SK-N-SH (cell line): Measurements from ENCODE around the gene TRIM71.

ENCODE experiments used
- EP300 ChIP-seq, 2 experiments: IDR thresholded peaks; 2 replicates each; pipeline versions ENCODE4 v1.4.0 to v1.6.1; 2012; ENCODE audit warnings: borderline replicate concordance in 1 of 2, low read depth in 1 of 2, low read length in 1 of 2
- EZH2phosphoT487 ChIP-seq: fragments of 200-600 bp; sonication (generic); IDR thresholded peaks from 2 replicates; pipeline ENCODE4 v1.6.1; 2017; ENCODE audit warnings: low read depth, mixed run types, mild to moderate bottlenecking, antibody characterized with exemption, moderate library complexity, borderline replicate concordance
- NRF1 ChIP-seq: IDR thresholded peaks from 2 replicates; pipeline ENCODE4 v1.6.1; 2012; ENCODE audit warnings: low read depth, mild to moderate bottlenecking, low read length
- POLR2AphosphoS5 ChIP-seq: IDR thresholded peaks from 2 replicates; pipeline ENCODE4 v1.6.1; 2012; ENCODE audit warnings: low read depth, low read length
- RAD21 ChIP-seq: IDR thresholded peaks from 2 replicates; pipeline ENCODE4 v1.6.1; 2012; ENCODE audit warnings: mild to moderate bottlenecking, low read length
- TAF1 ChIP-seq: IDR thresholded peaks from 2 replicates; pipeline ENCODE4 v1.6.1; 2012; ENCODE audit warnings: low read depth, mild to moderate bottlenecking, low read length, moderate library complexity, borderline replicate concordance
- TF ChIP-seq, protein P1 (sequence below): IDR thresholded peaks from 2 replicates; pipeline ENCODE4 v1.6.1; 2012; ENCODE audit warnings: mild to moderate bottlenecking, low read depth, low read length, moderate library complexity
- TF ChIP-seq, protein P2 (sequence below): IDR thresholded peaks from 2 replicates; pipeline ENCODE4; 2012
- TF ChIP-seq, protein P3 (sequence below): IDR thresholded peaks from 2 replicates; pipeline ENCODE4 v1.4.0; 2012; ENCODE audit warnings: low read depth, borderline replicate concordance
- TF ChIP-seq, protein P4 (sequence below): fragments of 200-600 bp; sonication (generic); IDR thresholded peaks from 2 replicates; pipeline ENCODE4 v1.6.1; 2017; ENCODE audit warnings: antibody characterized with exemption, mild to moderate bottlenecking, moderate library complexity

DNA sequence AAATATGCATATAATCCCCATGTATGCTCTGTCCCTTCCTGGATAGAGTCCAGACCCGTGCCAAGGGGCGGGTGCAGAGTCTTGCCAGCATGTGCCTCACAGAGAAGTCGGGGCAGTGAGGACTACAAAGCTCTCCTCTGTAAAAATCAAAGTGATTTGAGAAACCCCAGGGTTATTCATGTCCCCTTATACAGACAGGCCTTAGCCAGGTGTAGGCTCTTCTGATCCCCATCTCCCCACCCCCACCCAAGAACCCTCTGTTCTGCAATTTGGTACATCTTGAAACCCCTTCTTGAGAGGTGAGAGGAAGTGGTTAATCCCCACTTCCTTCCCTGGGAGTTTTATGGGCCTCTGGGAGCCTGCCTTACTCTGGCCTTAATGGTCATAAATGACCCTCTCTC is 24.7 kb downstream of the TRIM71 start:
- no peak for TF ChIP-seq NRF1
- no peak for TF ChIP-seq TAF1
- TF ChIP-seq, protein P1, sequence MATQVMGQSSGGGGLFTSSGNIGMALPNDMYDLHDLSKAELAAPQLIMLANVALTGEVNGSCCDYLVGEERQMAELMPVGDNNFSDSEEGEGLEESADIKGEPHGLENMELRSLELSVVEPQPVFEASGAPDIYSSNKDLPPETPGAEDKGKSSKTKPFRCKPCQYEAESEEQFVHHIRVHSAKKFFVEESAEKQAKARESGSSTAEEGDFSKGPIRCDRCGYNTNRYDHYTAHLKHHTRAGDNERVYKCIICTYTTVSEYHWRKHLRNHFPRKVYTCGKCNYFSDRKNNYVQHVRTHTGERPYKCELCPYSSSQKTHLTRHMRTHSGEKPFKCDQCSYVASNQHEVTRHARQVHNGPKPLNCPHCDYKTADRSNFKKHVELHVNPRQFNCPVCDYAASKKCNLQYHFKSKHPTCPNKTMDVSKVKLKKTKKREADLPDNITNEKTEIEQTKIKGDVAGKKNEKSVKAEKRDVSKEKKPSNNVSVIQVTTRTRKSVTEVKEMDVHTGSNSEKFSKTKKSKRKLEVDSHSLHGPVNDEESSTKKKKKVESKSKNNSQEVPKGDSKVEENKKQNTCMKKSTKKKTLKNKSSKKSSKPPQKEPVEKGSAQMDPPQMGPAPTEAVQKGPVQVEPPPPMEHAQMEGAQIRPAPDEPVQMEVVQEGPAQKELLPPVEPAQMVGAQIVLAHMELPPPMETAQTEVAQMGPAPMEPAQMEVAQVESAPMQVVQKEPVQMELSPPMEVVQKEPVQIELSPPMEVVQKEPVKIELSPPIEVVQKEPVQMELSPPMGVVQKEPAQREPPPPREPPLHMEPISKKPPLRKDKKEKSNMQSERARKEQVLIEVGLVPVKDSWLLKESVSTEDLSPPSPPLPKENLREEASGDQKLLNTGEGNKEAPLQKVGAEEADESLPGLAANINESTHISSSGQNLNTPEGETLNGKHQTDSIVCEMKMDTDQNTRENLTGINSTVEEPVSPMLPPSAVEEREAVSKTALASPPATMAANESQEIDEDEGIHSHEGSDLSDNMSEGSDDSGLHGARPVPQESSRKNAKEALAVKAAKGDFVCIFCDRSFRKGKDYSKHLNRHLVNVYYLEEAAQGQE = no peak
- TF ChIP-seq, protein P2, sequence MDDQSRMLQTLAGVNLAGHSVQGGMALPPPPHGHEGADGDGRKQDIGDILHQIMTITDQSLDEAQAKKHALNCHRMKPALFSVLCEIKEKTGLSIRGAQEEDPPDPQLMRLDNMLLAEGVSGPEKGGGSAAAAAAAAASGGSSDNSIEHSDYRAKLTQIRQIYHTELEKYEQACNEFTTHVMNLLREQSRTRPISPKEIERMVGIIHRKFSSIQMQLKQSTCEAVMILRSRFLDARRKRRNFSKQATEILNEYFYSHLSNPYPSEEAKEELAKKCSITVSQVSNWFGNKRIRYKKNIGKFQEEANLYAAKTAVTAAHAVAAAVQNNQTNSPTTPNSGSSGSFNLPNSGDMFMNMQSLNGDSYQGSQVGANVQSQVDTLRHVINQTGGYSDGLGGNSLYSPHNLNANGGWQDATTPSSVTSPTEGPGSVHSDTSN = no peak
- TF ChIP-seq, protein P3, sequence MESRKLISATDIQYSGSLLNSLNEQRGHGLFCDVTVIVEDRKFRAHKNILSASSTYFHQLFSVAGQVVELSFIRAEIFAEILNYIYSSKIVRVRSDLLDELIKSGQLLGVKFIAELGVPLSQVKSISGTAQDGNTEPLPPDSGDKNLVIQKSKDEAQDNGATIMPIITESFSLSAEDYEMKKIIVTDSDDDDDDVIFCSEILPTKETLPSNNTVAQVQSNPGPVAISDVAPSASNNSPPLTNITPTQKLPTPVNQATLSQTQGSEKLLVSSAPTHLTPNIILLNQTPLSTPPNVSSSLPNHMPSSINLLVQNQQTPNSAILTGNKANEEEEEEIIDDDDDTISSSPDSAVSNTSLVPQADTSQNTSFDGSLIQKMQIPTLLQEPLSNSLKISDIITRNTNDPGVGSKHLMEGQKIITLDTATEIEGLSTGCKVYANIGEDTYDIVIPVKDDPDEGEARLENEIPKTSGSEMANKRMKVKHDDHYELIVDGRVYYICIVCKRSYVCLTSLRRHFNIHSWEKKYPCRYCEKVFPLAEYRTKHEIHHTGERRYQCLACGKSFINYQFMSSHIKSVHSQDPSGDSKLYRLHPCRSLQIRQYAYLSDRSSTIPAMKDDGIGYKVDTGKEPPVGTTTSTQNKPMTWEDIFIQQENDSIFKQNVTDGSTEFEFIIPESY = no peak
- TF ChIP-seq, protein P4, sequence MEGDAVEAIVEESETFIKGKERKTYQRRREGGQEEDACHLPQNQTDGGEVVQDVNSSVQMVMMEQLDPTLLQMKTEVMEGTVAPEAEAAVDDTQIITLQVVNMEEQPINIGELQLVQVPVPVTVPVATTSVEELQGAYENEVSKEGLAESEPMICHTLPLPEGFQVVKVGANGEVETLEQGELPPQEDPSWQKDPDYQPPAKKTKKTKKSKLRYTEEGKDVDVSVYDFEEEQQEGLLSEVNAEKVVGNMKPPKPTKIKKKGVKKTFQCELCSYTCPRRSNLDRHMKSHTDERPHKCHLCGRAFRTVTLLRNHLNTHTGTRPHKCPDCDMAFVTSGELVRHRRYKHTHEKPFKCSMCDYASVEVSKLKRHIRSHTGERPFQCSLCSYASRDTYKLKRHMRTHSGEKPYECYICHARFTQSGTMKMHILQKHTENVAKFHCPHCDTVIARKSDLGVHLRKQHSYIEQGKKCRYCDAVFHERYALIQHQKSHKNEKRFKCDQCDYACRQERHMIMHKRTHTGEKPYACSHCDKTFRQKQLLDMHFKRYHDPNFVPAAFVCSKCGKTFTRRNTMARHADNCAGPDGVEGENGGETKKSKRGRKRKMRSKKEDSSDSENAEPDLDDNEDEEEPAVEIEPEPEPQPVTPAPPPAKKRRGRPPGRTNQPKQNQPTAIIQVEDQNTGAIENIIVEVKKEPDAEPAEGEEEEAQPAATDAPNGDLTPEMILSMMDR = no peak
- no peak for TF ChIP-seq POLR2AphosphoS5
- no peak for TF ChIP-seq EP300 (IDR thresholded peaks at IDR 0.05; ENCODE audit: borderline replicate concordance in 1 of 2, low read depth in 1 of 2, low read length in 1 of 2)
- TF ChIP-seq EZH2phosphoT487 = no peak
- no peak for TF ChIP-seq RAD21
